ENCODE data around the gene CDH15.
"Not testable (repeated sequence)": the region's sequence is repeated elsewhere in the genome, so short reads cannot be mapped to it uniquely, and the experiment has no call there.

CDH15 gene

GRCh38 chr16:89242795-89243200 lies 71.2 kb downstream of the CDH15 start:
- DNase-seq, result no peak

- no peak for DNase-seq
Measured at GRCh38 chr16:89243664-89244063, 72.1 kb downstream of the CDH15 start.

GRCh38 chr16:89244264-89244663 lies 72.7 kb downstream of the CDH15 start:
- DNase-seq, result not testable (repeated sequence)

GRCh38 chr16:89244754-89245153 lies 73.2 kb downstream of the CDH15 start:
- DNase-seq, result no peak

All from stimulated activated CD4-positive, alpha-beta T cell treated with anti-CD3 and anti-CD28 coated beads, Interleukin-1b, Interleukin-23, amount 100 ng/mL, for 48 hours (primary cell).